AG09309 (cell line): Measurements from ENCODE around the gene KCNF1.

ENCODE experiments used
- DNase-seq: peaks from one replicate; pipeline ENCODE4 v3.0.0-alpha.2; 2010; ENCODE audit warnings: low read depth
- H3K4me3 ChIP-seq: 2 replicates; pipeline ENCODE4 v1.5.1; 2011; ENCODE audit warnings: mild to moderate bottlenecking, low read depth, low read length, moderate library complexity; ENCODE audit not compliant: control insufficient read depth
- CTCF ChIP-seq: IDR thresholded peaks from 2 replicates; pipeline ENCODE4 v1.5.1; 2011; ENCODE audit warnings: mild to moderate bottlenecking, low read depth, low read length, inconsistent platforms; ENCODE audit not compliant: insufficient read depth, control insufficient read depth; ENCODE audit errors: missing control alignments

KCNF1 gene

GRCh38 chr2:10908195-10908594, 3.5 kb upstream of the KCNF1 start:
- no peak for DNase-seq
- H3K4me3 ChIP-seq, result no peak overlapping the region
- no peak for TF ChIP-seq CTCF

GRCh38 chr2:10909050-10909995, 2.4 kb upstream of the KCNF1 start:
- H3K4me3 ChIP-seq, result no peak overlapping the region
- no peak for DNase-seq
- TF ChIP-seq CTCF, result peak; percentile 38

GRCh38 chr2:10909996-10910341, 1.8 kb upstream of the KCNF1 start:
- no peak for DNase-seq
- no peak for TF ChIP-seq CTCF
- no peak overlapping the region for H3K4me3 ChIP-seq

- no peak overlapping the region for H3K4me3 ChIP-seq
- no peak for DNase-seq
- TF ChIP-seq CTCF, result no peak
These were observed 1.1 kb upstream of the KCNF1 start for GRCh38 chr2:10910625-10911024.

GRCh38 chr2:10912076-10912731, 470 bp downstream of the KCNF1 start:
- TF ChIP-seq CTCF, result no peak
- no peak overlapping the region for H3K4me3 ChIP-seq
- no peak for DNase-seq

- no peak overlapping the region for H3K4me3 ChIP-seq
- no peak for DNase-seq
- no peak for TF ChIP-seq CTCF
These were observed 1.2 kb downstream of the KCNF1 start for GRCh38 chr2:10912796-10913455.
